OCI-LY7 (cell line): ENCODE data around the gene OR6C68.

ENCODE experiments used
- CTCF ChIP-seq: fragments of 200-600 bp; sonication (generic); conservative IDR thresholded peaks from 2 replicates; pipeline ENCODE4 v1.5.1; 2014; ENCODE audit warnings: mild to moderate bottlenecking, antibody characterized with exemption, low read length, moderate library complexity, mixed read lengths
- EZH2phosphoT487 ChIP-seq: fragments of 200-600 bp; sonication (generic); IDR thresholded peaks from 2 replicates; pipeline ENCODE4 v1.6.1; 2018; ENCODE audit warnings: low read depth, borderline replicate concordance, mild to moderate bottlenecking, mixed run types, antibody characterized with exemption, low read length, moderate library complexity, mixed read lengths

- no peak for TF ChIP-seq CTCF
- no peak for TF ChIP-seq EZH2phosphoT487
Observed at GRCh38 chr12:55499810-55500252, 7.7 kb downstream of the OR6C68 start.
